Measurements from ENCODE around the gene MED4. TPM values are rescaled to one million over a fixed set of nuclear protein-coding genes. Genes with fewer than 3 reads are reported as not detected.
"Not testable (repeated sequence)": the region's sequence is repeated elsewhere in the genome, so short reads cannot be mapped to it uniquely, and the experiment has no call there.

Gene MED4
- total RNA-seq, 4 donors from 2014 or later: 27.4 to 42.9 (median 35.0) TPM

GRCh38 chr13:48072787-48073186 is 22.1 kb downstream of the MED4 start:
- DNase-seq (ENCODE audit: low spot score) (no peak), ATAC-seq (ENCODE audit: low FRiP score) (no peak)
- no peak for TF ChIP-seq CTCF (IDR thresholded peaks at IDR 0.05)

GRCh38 chr13:48072304-48072703 is 22.6 kb downstream of the MED4 start:
- DNase-seq (ENCODE audit: low spot score): no peak
- no peak for TF ChIP-seq CTCF (IDR thresholded peaks at IDR 0.05)
- no peak for ATAC-seq (ENCODE audit: low FRiP score)

- no peak for TF ChIP-seq CTCF (IDR thresholded peaks at IDR 0.05)
- ATAC-seq (ENCODE audit: low FRiP score) (no peak), DNase-seq (ENCODE audit: low spot score) (no peak)
Measured at GRCh38 chr13:48070942-48071341, 24.0 kb downstream of the MED4 start.

- no peak for TF ChIP-seq CTCF (IDR thresholded peaks at IDR 0.05)
- no peak for ATAC-seq (ENCODE audit: low FRiP score)
- DNase-seq (ENCODE audit: low spot score): no peak
Measured at GRCh38 chr13:48069573-48069972, 25.3 kb downstream of the MED4 start.

- ATAC-seq (ENCODE audit: low FRiP score) (no peak), DNase-seq (ENCODE audit: low spot score) (no peak)
- no peak for TF ChIP-seq CTCF (IDR thresholded peaks at IDR 0.05)
Measured at GRCh38 chr13:48068952-48069351, 26.0 kb downstream of the MED4 start.

GRCh38 chr13:48068036-48068435 is 26.9 kb downstream of the MED4 start:
- no peak for TF ChIP-seq CTCF (IDR thresholded peaks at IDR 0.05)
- no peak for ATAC-seq (ENCODE audit: low FRiP score)
- DNase-seq (ENCODE audit: low spot score): no peak

GRCh38 chr13:48066310-48066989 is 28.5 kb downstream of the MED4 start:
- no peak for TF ChIP-seq CTCF (IDR thresholded peaks at IDR 0.05)
- no peak for ATAC-seq (ENCODE audit: low FRiP score)
- no peak for DNase-seq (ENCODE audit: low spot score)

GRCh38 chr13:48059951-48060350 is 35.0 kb downstream of the MED4 start:
- ATAC-seq (ENCODE audit: low FRiP score); DNase-seq (ENCODE audit: low spot score): not testable (repeated sequence)

- not testable (repeated sequence) for DNase-seq (ENCODE audit: low spot score); ATAC-seq (ENCODE audit: low FRiP score)
Measured at GRCh38 chr13:48058536-48058935, 36.4 kb downstream of the MED4 start.

Measured in omental fat pad (tissue), 4 donors.